Measurements from ENCODE around the gene ANKFY1.

Gene ANKFY1

GRCh38 chr17:4272213-4272971 is 8.6 kb upstream of the ANKFY1 start:
- H3K4me3 ChIP-seq (ENCODE audit: low read depth, low read length) = no peak overlapping the region
- TF ChIP-seq CTCF (IDR thresholded peaks at IDR 0.05; ENCODE audit: insufficient read depth, low read depth, low read length, missing control alignments) = no peak
- no peak for DNase-seq (ENCODE audit: low read depth)

DNA sequence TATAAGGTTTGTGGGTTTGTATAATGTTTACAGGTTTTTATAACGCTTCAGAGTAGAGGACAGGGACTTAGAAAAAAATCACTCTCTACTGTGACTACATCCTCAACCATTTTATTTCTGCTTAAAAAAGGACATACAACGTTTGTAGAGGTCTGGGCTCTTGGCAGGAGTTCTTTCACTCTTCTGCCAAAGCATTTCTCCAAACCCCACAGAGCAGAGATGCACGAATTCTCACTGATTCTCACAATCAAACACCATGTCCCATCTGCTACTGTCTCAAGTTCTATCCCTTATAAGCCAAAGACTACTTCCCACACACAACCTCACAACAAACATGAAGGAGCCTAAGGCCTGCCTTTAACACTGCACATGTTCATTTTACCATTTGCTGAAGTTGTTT is 7.0 kb upstream of the ANKFY1 start:
- no peak overlapping the region for H3K4me3 ChIP-seq (ENCODE audit: low read depth, low read length)
- TF ChIP-seq CTCF (IDR thresholded peaks at IDR 0.05; ENCODE audit: insufficient read depth, low read depth, low read length, missing control alignments) = no peak
- no peak for DNase-seq (ENCODE audit: low read depth)

DNA sequence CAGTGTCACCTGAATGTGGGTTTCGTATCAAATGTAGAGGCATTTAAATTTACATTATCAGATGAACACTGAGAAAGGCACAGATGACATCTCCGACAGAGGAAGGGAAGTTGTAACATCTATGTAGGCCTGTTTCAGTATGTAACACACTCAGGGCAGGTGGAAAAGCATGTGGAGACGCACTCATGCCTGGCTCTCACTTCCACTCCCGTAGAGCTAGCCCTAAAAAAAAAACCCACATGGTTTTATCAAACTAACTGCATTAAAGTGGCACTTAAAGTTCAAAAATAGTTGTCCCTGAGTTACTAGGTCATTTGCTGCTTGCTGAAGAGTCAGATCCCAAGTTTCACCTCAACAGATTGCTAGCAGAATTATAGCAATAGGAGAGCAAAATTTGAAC is 6.1 kb upstream of the ANKFY1 start:
- DNase-seq (ENCODE audit: low read depth) = no peak
- TF ChIP-seq CTCF (IDR thresholded peaks at IDR 0.05; ENCODE audit: insufficient read depth, low read depth, low read length, missing control alignments) = no peak
- H3K4me3 ChIP-seq (ENCODE audit: low read depth, low read length) = no peak overlapping the region

DNA sequence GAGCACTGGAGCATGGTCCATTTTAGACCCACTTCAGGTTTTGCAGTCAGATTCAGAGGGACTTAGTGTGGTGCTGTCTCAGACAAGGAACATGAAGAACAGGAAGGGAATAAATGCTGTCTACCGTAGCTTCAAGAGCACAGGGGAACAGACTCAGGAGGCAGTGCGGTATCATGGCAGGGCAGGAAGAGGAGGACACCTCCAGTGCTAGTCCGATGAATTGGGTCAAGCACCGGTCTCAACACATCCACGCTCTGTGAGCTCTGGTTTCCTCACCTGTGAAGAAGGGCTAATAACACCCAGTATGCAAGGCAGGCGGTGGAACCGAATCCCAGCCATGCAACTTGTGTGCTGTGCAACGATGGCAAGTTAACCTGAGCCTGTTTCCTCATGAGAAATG is 3.6 kb upstream of the ANKFY1 start:
- H3K4me3 ChIP-seq (ENCODE audit: low read depth, low read length) = no peak overlapping the region
- no peak for TF ChIP-seq CTCF (IDR thresholded peaks at IDR 0.05; ENCODE audit: insufficient read depth, low read depth, low read length, missing control alignments)
- no peak for DNase-seq (ENCODE audit: low read depth)

GRCh38 chr17:4266550-4266949 is 2.8 kb upstream of the ANKFY1 start:
- no peak overlapping the region for H3K4me3 ChIP-seq (ENCODE audit: low read depth, low read length)
- TF ChIP-seq CTCF (IDR thresholded peaks at IDR 0.05; ENCODE audit: insufficient read depth, low read depth, low read length, missing control alignments) = no peak
- DNase-seq (ENCODE audit: low read depth) = no peak

GRCh38 chr17:4262703-4263102 is 1.1 kb downstream of the ANKFY1 start:
- peak overlapping the region; percentile 86 for H3K4me3 ChIP-seq (ENCODE audit: low read depth, low read length)
- TF ChIP-seq CTCF (IDR thresholded peaks at IDR 0.05; ENCODE audit: insufficient read depth, low read depth, low read length, missing control alignments) = no peak
- DNase-seq (ENCODE audit: low read depth) = no peak

- no peak overlapping the region for H3K4me3 ChIP-seq (ENCODE audit: low read depth, low read length)
- DNase-seq (ENCODE audit: low read depth) = no peak
- no peak for TF ChIP-seq CTCF (IDR thresholded peaks at IDR 0.05; ENCODE audit: insufficient read depth, low read depth, low read length, missing control alignments)
Observed at GRCh38 chr17:4261452-4261851, 2.3 kb downstream of the ANKFY1 start.

Measured in GM12865 (cell line).